Fibroblast of lung (primary cell): ENCODE results near the gene TUBGCP5. TPM values are rescaled to one million over a fixed set of nuclear protein-coding genes. Genes with fewer than 3 reads are reported as not detected.

Source experiments
- DNase-seq, 2 donors: peaks; one replicate each; pipeline versions ENCODE4 v3.0.0 to v3.0.0-alpha.2; 2010; ENCODE audit warnings: low read depth in 2 of 2
- H2AFZ ChIP-seq: 2 replicates; pipeline ENCODE4 v1.5.1; 2012; ENCODE audit warnings: low read length, control low read depth, inconsistent platforms
- H3K27ac ChIP-seq: 2 replicates; pipeline ENCODE4 v1.5.1; 2011; ENCODE audit warnings: low read length, control low read depth; ENCODE audit not compliant: insufficient read depth
- H3K27me3 ChIP-seq: 2 replicates; pipeline ENCODE4 v1.5.1; 2011; ENCODE audit warnings: mild to moderate bottlenecking, low read length; ENCODE audit not compliant: control insufficient read depth, insufficient read depth
- H3K36me3 ChIP-seq: 2 replicates; pipeline ENCODE4 v1.5.1; 2011; ENCODE audit warnings: low read length; ENCODE audit not compliant: control insufficient read depth, insufficient read depth
- H3K4me1 ChIP-seq: 2 replicates; pipeline ENCODE4 v1.5.1; 2011; ENCODE audit warnings: low read length; ENCODE audit not compliant: control insufficient read depth, insufficient read depth; ENCODE audit errors: extremely low read depth
- H3K4me2 ChIP-seq: 2 replicates; pipeline ENCODE4 v1.5.1; 2011; ENCODE audit warnings: low read length, control low read depth; ENCODE audit not compliant: insufficient read depth; ENCODE audit errors: extremely low read depth
- H3K4me3 ChIP-seq, 4 experiments: fragments of 200-600 bp in 1 of 4; sonication (generic) in 1 of 4; replicated peaks in 1 of 4; 2 replicates each; pipeline ENCODE4 v1.5.1; 2011 to 2016; ENCODE audit warnings: low read length in 4 of 4, low read depth in 3 of 4, mild to moderate bottlenecking in 3 of 4, control low read depth in 2 of 4, inconsistent platforms in 1 of 4, mixed read lengths in 1 of 4; ENCODE audit not compliant: insufficient read depth in 1 of 4; ENCODE audit errors: control extremely low read depth in 1 of 4
- H3K79me2 ChIP-seq: 2 replicates; pipeline ENCODE4 v1.5.1; 2012; ENCODE audit warnings: mild to moderate bottlenecking, low read length, inconsistent platforms; ENCODE audit not compliant: control insufficient read depth, insufficient read depth
- H3K9ac ChIP-seq: 2 replicates; pipeline ENCODE4 v1.5.1; 2011; ENCODE audit warnings: mild to moderate bottlenecking, low read length, control low read depth; ENCODE audit not compliant: insufficient read depth
- H3K9me3 ChIP-seq: 2 replicates; pipeline ENCODE4 v1.5.1; 2012; ENCODE audit warnings: low read depth, low read length; ENCODE audit not compliant: control insufficient read depth, insufficient read depth
- H4K20me1 ChIP-seq: 2 replicates; pipeline ENCODE4 v1.5.1; 2011; ENCODE audit warnings: low read length; ENCODE audit not compliant: control insufficient read depth, insufficient read depth; ENCODE audit errors: extremely low read depth
- CTCF ChIP-seq, 2 donors: IDR thresholded peaks in 1 of 2; conservative IDR thresholded peaks in 1 of 2; 1 replicate in 1 of 2; 2 replicates in 1 of 2; pipeline ENCODE4 v1.5.1; 2011 to 2012; ENCODE audit warnings: low read length in 2 of 2, control low read depth in 1 of 2, inconsistent platforms in 1 of 2, low read depth in 1 of 2, mild to moderate bottlenecking in 1 of 2
- EZH2 ChIP-seq: IDR thresholded peaks from 2 replicates; pipeline ENCODE4 v1.5.1; 2012; ENCODE audit warnings: low read length, control low read depth, mild to moderate bottlenecking; ENCODE audit errors: missing control alignments
- polyA plus RNA-seq, 2 donors: library from polyadenylated mRNA; depleted of rRNA in 1 of 2; stranded (reverse) in 1 of 2; unstranded in 1 of 2; fragments of >200 nt; gene quantifications; 2 replicates each; pipeline ENCODE4 v1.2.1, GENCODE V29; 2011 to 2012; ENCODE audit warnings: missing spikeins in 1 of 2
- total RNA-seq: library from RNA; depleted of rRNA; stranded (reverse); fragments of >200 nt; gene quantifications from 2 replicates; pipeline ENCODE4 v1.2.1, GENCODE V29; 2014

TUBGCP5 gene
- total and polyA plus RNA-seq, 2 donors (not counting 1 experiment from before 2014, with no cell fraction given): 17.0 to 22.0 TPM

- peaks cover 76% of the 10 kb centered on the region for H3K79me2 ChIP-seq
- H3K27me3 ChIP-seq: no peaks in the 10 kb centered on the region
- peaks cover 21% of the 10 kb centered on the region for H3K4me1 ChIP-seq
- no peak overlapping the region for H3K4me2 ChIP-seq
- no peak for DNase-seq
- no peak overlapping the region for H2AFZ ChIP-seq
- no peaks in the 10 kb centered on the region for H3K36me3 ChIP-seq
- H4K20me1 ChIP-seq: no peaks in the 10 kb centered on the region
- H3K9me3 ChIP-seq: no peaks in the 10 kb centered on the region
- H3K4me3 ChIP-seq: no peak overlapping the region
- H3K9ac ChIP-seq: no peak overlapping the region
- no peak overlapping the region for H3K27ac ChIP-seq
- TF ChIP-seq EZH2: no peak
- TF ChIP-seq CTCF (conservative IDR thresholded peaks at IDR 0.05 in 1 of 2, IDR thresholded peaks at IDR 0.05 in 1 of 2; ENCODE audit: low read depth in 1 of 2, low read length in 2 of 2): no peak
Observed at GRCh38 chr15:22955544-22956119, 83.7 kb downstream of the TUBGCP5 start.

GRCh38 chr15:22954798-22955543 lies 84.4 kb downstream of the TUBGCP5 start:
- DNase-seq: no peak
- H4K20me1 ChIP-seq: no peaks in the 10 kb centered on the region
- H3K9me3 ChIP-seq: no peaks in the 10 kb centered on the region

More at GRCh38 chr15:22954798-22955543, 84.4 kb downstream of the TUBGCP5 start:
- peaks cover 25% of the 10 kb centered on the region for H3K4me1 ChIP-seq
- H2AFZ ChIP-seq: no peak overlapping the region
- TF ChIP-seq EZH2 (no peak), CTCF (conservative IDR thresholded peaks at IDR 0.05 in 1 of 2, IDR thresholded peaks at IDR 0.05 in 1 of 2; ENCODE audit: low read depth in 1 of 2, low read length in 2 of 2) (no peak)
- no peak overlapping the region for H3K4me2 ChIP-seq
- H3K79me2 ChIP-seq: peaks cover 76% of the 10 kb centered on the region
- no peak overlapping the region for H3K4me3 ChIP-seq
- no peak overlapping the region for H3K9ac ChIP-seq
- H3K27me3 ChIP-seq: no peaks in the 10 kb centered on the region
- H3K36me3 ChIP-seq: no peaks in the 10 kb centered on the region
- H3K27ac ChIP-seq: no peak overlapping the region
